HCT116 (cell line): ENCODE results near the gene ADARB2. TPM values are rescaled to one million over a fixed set of nuclear protein-coding genes. Genes with fewer than 3 reads are reported as not detected.

Source experiments
- ATAC-seq: fragments of 200-7000 bp; cut with Tn5 transposase; 2 replicates; pipeline ENCODE4 v1.9.1; 2020; ENCODE audit warnings: mild to moderate bottlenecking, moderate library complexity
- BruUV-seq: library from RNA; stranded (reverse); fragments of 400-500 nt; replicated peaks from 2 replicates; lab custom pipeline; 2021; lab: Mats Ljungman, UMichigan
- CTCF ChIA-PET: fragments of 300-600 bp; sonication (Branson Sonifier 250); formaldehyde crosslinking; loops from one replicate; lab custom pipeline; 2021; ENCODE audit warnings: antibody characterized with exemption; lab: Charles Lee
- POLR2A ChIA-PET: fragments of 300-600, 350-600 bp; sonication (Branson Sonifier 250); formaldehyde crosslinking; loops from one replicate; lab custom pipeline; 2021; ENCODE audit warnings: antibody characterized with exemption; lab: Charles Lee
- RAD21 ChIA-PET, 2 experiments: fragments of 300-600 bp; sonication (Branson Sonifier 250); formaldehyde crosslinking; loops; one replicate each; lab custom pipeline; 2023; ENCODE audit warnings: low total read pairs in 2 of 2; ENCODE audit not compliant: uncharacterized antibody in 2 of 2, unreplicated experiment in 2 of 2, low non-redundant PET in 1 of 2; lab: Charles Lee
- DNase-seq: peaks from one replicate; pipeline ENCODE4 v3.0.0-alpha.2; 2010; ENCODE audit warnings: low read depth, low spot score
- H2AFZ ChIP-seq: fragments of 200-600 bp; shearing (Covaris generic), sonication (generic); 2 replicates; pipeline ENCODE4 v1.6.1; 2017; ENCODE audit warnings: low read depth, mixed run types, mixed read lengths, antibody characterized with exemption, low read length; ENCODE audit not compliant: poor library complexity, severe bottlenecking
- H3K27ac ChIP-seq: 2 replicates; pipeline ENCODE4 v1.5.1; 2012; ENCODE audit warnings: low read depth, low read length
- H3K27me3 ChIP-seq: fragments of 200-600 bp; sonication (generic); 2 replicates; pipeline ENCODE4 v1.6.1; 2016; ENCODE audit warnings: mixed run types, low read length, mixed read lengths; ENCODE audit not compliant: insufficient read depth
- H3K36me3 ChIP-seq, 2 experiments: fragments of 200-500 bp in 1 of 2; fragments of 200-600 bp in 1 of 2; sonication (Bioruptor generic) in 1 of 2; sonication (generic) in 1 of 2; 2 replicates each; pipeline versions ENCODE4 v1.5.1 to v1.6.1; 2014 to 2016; ENCODE audit warnings: low read length in 2 of 2, inconsistent platforms in 1 of 2, mixed read lengths in 1 of 2, mixed run types in 1 of 2; ENCODE audit not compliant: insufficient read depth in 2 of 2, control insufficient read depth in 1 of 2
- H3K4me1 ChIP-seq, 2 experiments: fragments of 200-600 bp in 1 of 2; sonication (generic) in 1 of 2; 2 replicates each; pipeline versions ENCODE4 v1.5.1 to v1.6.1; 2012 to 2017; ENCODE audit warnings: low read length in 2 of 2, inconsistent platforms in 1 of 2, mild to moderate bottlenecking in 1 of 2, mixed read lengths in 1 of 2, mixed run types in 1 of 2, moderate library complexity in 1 of 2; ENCODE audit not compliant: insufficient read depth in 2 of 2, control insufficient read depth in 1 of 2
- H3K4me2 ChIP-seq: fragments of 200-600 bp; sonication (generic); 2 replicates; pipeline ENCODE4 v1.6.1; 2017; ENCODE audit warnings: mixed run types, low read length, mixed read lengths
- H3K4me3 ChIP-seq, 2 experiments: fragments of 200-600 bp in 1 of 2; sonication (generic) in 1 of 2; replicated peaks in 1 of 2; 2 replicates each; pipeline ENCODE4 v1.5.1; 2011 to 2016; ENCODE audit warnings: low read length in 2 of 2, control low read depth in 1 of 2, low read depth in 1 of 2, mild to moderate bottlenecking in 1 of 2, mixed read lengths in 1 of 2, mixed run types in 1 of 2
- H3K79me2 ChIP-seq: fragments of 200-600 bp; sonication (generic); 2 replicates; pipeline ENCODE4 v1.6.1; 2017; ENCODE audit warnings: mild to moderate bottlenecking, mixed run types, low read length, moderate library complexity, mixed read lengths; ENCODE audit not compliant: insufficient read depth
- H3K9ac ChIP-seq: fragments of 200-600 bp; sonication (generic); 2 replicates; pipeline ENCODE4 v1.6.1; 2016; ENCODE audit warnings: low read length, mixed read lengths
- H3K9me2 ChIP-seq: fragments of 200-600 bp; sonication (generic), shearing (Covaris generic); 2 replicates; pipeline ENCODE4 v1.6.1; 2017; ENCODE audit warnings: mixed run types, mild to moderate bottlenecking, moderate library complexity; ENCODE audit not compliant: insufficient read depth
- H3K9me3 ChIP-seq, 2 experiments: fragments of 200-500 bp in 1 of 2; fragments of 200-600 bp in 1 of 2; sonication (Bioruptor generic) in 1 of 2; sonication (generic) in 1 of 2; 2 replicates each; pipeline ENCODE4 v1.6.1; 2014 to 2017; ENCODE audit warnings: low read length in 2 of 2, mixed read lengths in 2 of 2, inconsistent platforms in 1 of 2, low read depth in 1 of 2, mild to moderate bottlenecking in 1 of 2, mixed run types in 1 of 2, moderate library complexity in 1 of 2; ENCODE audit not compliant: control insufficient read depth in 1 of 2, insufficient read depth in 1 of 2
- H4K20me1 ChIP-seq: fragments of 200-600 bp; sonication (generic), shearing (Covaris generic); 2 replicates; pipeline ENCODE4 v1.6.1; 2017; ENCODE audit warnings: mixed run types, mild to moderate bottlenecking, moderate library complexity; ENCODE audit not compliant: insufficient read depth
- CBX3 ChIP-seq: IDR thresholded peaks from 2 replicates; pipeline ENCODE4 v1.6.1; 2012; ENCODE audit warnings: low read depth
- EGR1 ChIP-seq: IDR thresholded peaks from 2 replicates; pipeline ENCODE4 v1.6.1; 2012; ENCODE audit warnings: low read depth
- ELF1 ChIP-seq: IDR thresholded peaks from 2 replicates; pipeline ENCODE4 v1.6.1; 2012; ENCODE audit warnings: low read depth, borderline replicate concordance
- EZH2phosphoT487 ChIP-seq: fragments of 200-600 bp; IDR thresholded peaks from 2 replicates; pipeline ENCODE4 v1.6.1; 2018; ENCODE audit warnings: antibody characterized with exemption, borderline replicate concordance
- FOSL1 ChIP-seq: IDR thresholded peaks from 2 replicates; pipeline ENCODE4 v1.6.1; 2012; ENCODE audit warnings: low read depth
- JUND ChIP-seq: IDR thresholded peaks from 2 replicates; pipeline ENCODE4 v1.6.1; 2012
- POLR2A ChIP-seq: IDR thresholded peaks from 2 replicates; pipeline ENCODE4 v1.7.0; 2011; ENCODE audit warnings: borderline replicate concordance; ENCODE audit not compliant: insufficient read depth, insufficient read length; ENCODE audit errors: extremely low read depth
- RAD21 ChIP-seq: IDR thresholded peaks from 2 replicates; pipeline ENCODE4 v1.6.1; 2012; ENCODE audit warnings: low read depth, mild to moderate bottlenecking
- SIN3A ChIP-seq: IDR thresholded peaks from 2 replicates; pipeline ENCODE4 v1.6.1; 2012; ENCODE audit warnings: low read depth
- SP1 ChIP-seq: IDR thresholded peaks from 2 replicates; pipeline ENCODE4 v1.6.1; 2012; ENCODE audit warnings: low read depth
- YY1 ChIP-seq: IDR thresholded peaks from 2 replicates; pipeline ENCODE4 v1.6.1; 2011; ENCODE audit warnings: low read length, low read depth, moderate library complexity, mild to moderate bottlenecking; ENCODE audit not compliant: insufficient replicate concordance; ENCODE audit errors: extremely low read depth
- ZNF274 ChIP-seq: fragments of 200-500 bp; sonication (Bioruptor generic); IDR thresholded peaks from 2 replicates; pipeline ENCODE4 v1.6.1; 2014; ENCODE audit warnings: mild to moderate bottlenecking, low read depth, low read length, inconsistent platforms
- intact Hi-C: fragments of 100-400 bp; cut with micrococcal nuclease; formaldehyde crosslinking; loops from 2 replicates; pipeline ENCODE4 v1.10.0; 2022
- total RNA-seq: library from RNA; stranded (reverse); gene quantifications from one replicate; pipeline ENCODE4 v1.2.1, GENCODE V29; 2021; ENCODE audit not compliant: unreplicated experiment
- TF ChIP-seq, protein P1 (sequence below): IDR thresholded peaks from 2 replicates; pipeline ENCODE4 v1.6.1; 2011; ENCODE audit warnings: mild to moderate bottlenecking, low read length, moderate library complexity; ENCODE audit not compliant: insufficient replicate concordance; ENCODE audit errors: extremely low read depth
- TF ChIP-seq, protein P2 (sequence below): IDR thresholded peaks from 2 replicates; pipeline ENCODE4 v1.6.1; 2012

ADARB2 gene
- total RNA-seq, 1 experiment from 2014 or later, result not detected

DNA sequence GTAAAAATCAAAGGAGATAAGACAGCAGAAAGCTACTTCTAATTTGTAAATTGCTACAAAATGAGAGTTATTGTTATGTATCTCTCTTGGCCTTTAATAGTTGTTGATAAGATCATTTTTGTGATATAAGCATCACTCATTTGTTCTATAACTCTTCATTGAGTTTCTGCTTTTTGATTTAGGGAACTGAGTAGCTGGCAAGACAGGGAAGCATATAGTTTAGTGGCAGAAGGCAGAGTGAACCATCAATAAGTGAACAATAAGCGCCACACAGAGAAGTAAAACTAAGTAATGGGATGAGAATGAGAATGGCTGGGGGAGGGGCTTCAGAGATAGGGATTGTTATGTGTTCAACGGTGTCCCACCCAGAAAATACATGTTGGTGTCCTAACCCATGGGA lies 245.4 kb downstream of the ADARB2 start:
- Histone ChIP-seq H2AFZ (no peak overlapping the region), H3K79me2 (no peaks in the 10 kb centered on the region), H3K9ac (no peak overlapping the region), H3K36me3 (no peaks in the 10 kb centered on the region), H3K9me3 (no peaks in the 10 kb centered on the region; a peak in 1 of 4 replicates), H3K9me2 (no peaks in the 10 kb centered on the region), H3K27ac (no peak overlapping the region), H3K4me1 (no peaks in the 10 kb centered on the region), H3K27me3 (no peaks in the 10 kb centered on the region), H4K20me1 (no peaks in the 10 kb centered on the region), H3K4me3 (no peak overlapping the region), H3K4me2 (no peak overlapping the region)
- CTCF ChIA-PET, result no interaction called here
- RAD21 ChIA-PET, result no interaction called here
- no peak for ATAC-seq
- intact Hi-C loops, result no loop called here
- no peak for DNase-seq
- POLR2A ChIA-PET, result no interaction called here
- BruUV-seq, result no TSS peak
- TF ChIP-seq JUND (no peak), SIN3A (no peak), SP1 (no peak), POLR2A (no peak), RAD21 (no peak), CBX3 (no peak), ELF1 (no peak), ZNF274 (no peak), EGR1 (no peak), EZH2phosphoT487 (no peak), YY1 (no peak), FOSL1 (no peak)
- TF ChIP-seq, protein P1, sequence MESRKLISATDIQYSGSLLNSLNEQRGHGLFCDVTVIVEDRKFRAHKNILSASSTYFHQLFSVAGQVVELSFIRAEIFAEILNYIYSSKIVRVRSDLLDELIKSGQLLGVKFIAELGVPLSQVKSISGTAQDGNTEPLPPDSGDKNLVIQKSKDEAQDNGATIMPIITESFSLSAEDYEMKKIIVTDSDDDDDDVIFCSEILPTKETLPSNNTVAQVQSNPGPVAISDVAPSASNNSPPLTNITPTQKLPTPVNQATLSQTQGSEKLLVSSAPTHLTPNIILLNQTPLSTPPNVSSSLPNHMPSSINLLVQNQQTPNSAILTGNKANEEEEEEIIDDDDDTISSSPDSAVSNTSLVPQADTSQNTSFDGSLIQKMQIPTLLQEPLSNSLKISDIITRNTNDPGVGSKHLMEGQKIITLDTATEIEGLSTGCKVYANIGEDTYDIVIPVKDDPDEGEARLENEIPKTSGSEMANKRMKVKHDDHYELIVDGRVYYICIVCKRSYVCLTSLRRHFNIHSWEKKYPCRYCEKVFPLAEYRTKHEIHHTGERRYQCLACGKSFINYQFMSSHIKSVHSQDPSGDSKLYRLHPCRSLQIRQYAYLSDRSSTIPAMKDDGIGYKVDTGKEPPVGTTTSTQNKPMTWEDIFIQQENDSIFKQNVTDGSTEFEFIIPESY, result no peak
- TF ChIP-seq, protein P2, sequence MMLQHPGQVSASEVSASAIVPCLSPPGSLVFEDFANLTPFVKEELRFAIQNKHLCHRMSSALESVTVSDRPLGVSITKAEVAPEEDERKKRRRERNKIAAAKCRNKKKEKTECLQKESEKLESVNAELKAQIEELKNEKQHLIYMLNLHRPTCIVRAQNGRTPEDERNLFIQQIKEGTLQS, result no peak
